PC-9 (cell line): Measurements from ENCODE around the gene SEMA5A. TPM values are rescaled to one million over a fixed set of nuclear protein-coding genes. Genes with fewer than 3 reads are reported as not detected.

ENCODE experiments used
- BruUV-seq: library from RNA; stranded (reverse); fragments of 400-500 nt; replicated peaks from 2 replicates; lab custom pipeline; 2021; lab: Mats Ljungman, UMichigan
- CTCF ChIA-PET: fragments of 300-600 bp; sonication (Branson Sonifier 250); formaldehyde crosslinking; loops from one replicate; lab custom pipeline; 2022; ENCODE audit warnings: antibody characterized with exemption; lab: Charles Lee
- POLR2A ChIA-PET: fragments of 300-600 bp; sonication (Branson Sonifier 250); formaldehyde crosslinking; loops from one replicate; lab custom pipeline; 2022; ENCODE audit warnings: antibody characterized with exemption; ENCODE audit not compliant: unreplicated experiment; lab: Charles Lee
- DNase-seq, 2 experiments: peaks; one replicate each; pipeline versions ENCODE4 v3.0.0 to v3.0.0-alpha.2; 2015 to 2022; ENCODE audit warnings: mixed read lengths in 1 of 2
- H2AFZ ChIP-seq: fragments of 200-600 bp; sonication (generic); 2 replicates; pipeline ENCODE4 v1.8.1; 2017; ENCODE audit warnings: antibody characterized with exemption
- H3F3A ChIP-seq: fragments of 200-600 bp; sonication (generic); 2 replicates; pipeline ENCODE4 v1.8.1; 2017; ENCODE audit warnings: antibody characterized with exemption, mild to moderate bottlenecking, low read depth; ENCODE audit not compliant: insufficient read depth
- H3K27ac ChIP-seq: fragments of 200-600 bp; sonication (generic); 2 replicates; pipeline ENCODE4 v1.6.1; 2016; ENCODE audit warnings: mixed run types
- H3K27me3 ChIP-seq: fragments of 200-600 bp; sonication (generic); 2 replicates; pipeline ENCODE4 v1.6.1; 2016; ENCODE audit warnings: low read depth, mixed run types; ENCODE audit not compliant: insufficient read depth
- H3K36me3 ChIP-seq: fragments of 200-600 bp; sonication (generic); 2 replicates; pipeline ENCODE4 v1.6.1; 2016; ENCODE audit warnings: low read depth, mixed run types
- H3K4me1 ChIP-seq: fragments of 200-600 bp; sonication (generic); replicated peaks from 2 replicates; pipeline ENCODE4 v1.6.1; 2016; ENCODE audit warnings: mixed run types; ENCODE audit not compliant: insufficient read depth
- H3K4me2 ChIP-seq: fragments of 200-600 bp; sonication (generic); 2 replicates; pipeline ENCODE4 v1.6.1; 2017; ENCODE audit warnings: mixed run types
- H3K4me3 ChIP-seq: fragments of 200-600 bp; sonication (generic); 2 replicates; pipeline ENCODE4 v1.6.1; 2016; ENCODE audit warnings: mixed run types
- H3K79me2 ChIP-seq: fragments of 200-600 bp; sonication (generic); 2 replicates; pipeline ENCODE4 v1.6.1; 2017; ENCODE audit warnings: low read depth, mixed run types
- H3K9me2 ChIP-seq: fragments of 200-600 bp; sonication (generic); 2 replicates; pipeline ENCODE4 v1.8.1; 2017; ENCODE audit warnings: mild to moderate bottlenecking; ENCODE audit not compliant: insufficient read depth
- H3K9me3 ChIP-seq: fragments of 200-600 bp; sonication (generic); 2 replicates; pipeline ENCODE4 v1.8.1; 2016; ENCODE audit warnings: low read depth; ENCODE audit not compliant: insufficient read depth
- H4K20me1 ChIP-seq: fragments of 200-600 bp; sonication (generic); 2 replicates; pipeline ENCODE4 v1.8.1; 2017; ENCODE audit not compliant: insufficient read depth
- EZH2 ChIP-seq: fragments of 200-600 bp; sonication (generic); IDR thresholded peaks from 2 replicates; pipeline ENCODE4 v1.8.0; 2017; ENCODE audit warnings: antibody characterized with exemption, low read depth
- intact Hi-C: fragments of 100-400 bp; cut with micrococcal nuclease; formaldehyde crosslinking; loops from one replicate; pipeline ENCODE4 v1.10.0; 2022; ENCODE audit not compliant: unreplicated experiment
- total RNA-seq: library from RNA; stranded (reverse); gene quantifications from 2 replicates; pipeline ENCODE4 v1.2.3, GENCODE V29; 2021
- TF ChIP-seq, protein P1 (sequence below): fragments of 200-600 bp; sonication (generic); conservative IDR thresholded peaks from 2 replicates; pipeline ENCODE4 v1.6.1; 2017; ENCODE audit warnings: mixed run types, antibody characterized with exemption, mild to moderate bottlenecking, moderate library complexity

The SEMA5A gene
- total RNA-seq, 1 experiment from 2014 or later, result not detected

DNA sequence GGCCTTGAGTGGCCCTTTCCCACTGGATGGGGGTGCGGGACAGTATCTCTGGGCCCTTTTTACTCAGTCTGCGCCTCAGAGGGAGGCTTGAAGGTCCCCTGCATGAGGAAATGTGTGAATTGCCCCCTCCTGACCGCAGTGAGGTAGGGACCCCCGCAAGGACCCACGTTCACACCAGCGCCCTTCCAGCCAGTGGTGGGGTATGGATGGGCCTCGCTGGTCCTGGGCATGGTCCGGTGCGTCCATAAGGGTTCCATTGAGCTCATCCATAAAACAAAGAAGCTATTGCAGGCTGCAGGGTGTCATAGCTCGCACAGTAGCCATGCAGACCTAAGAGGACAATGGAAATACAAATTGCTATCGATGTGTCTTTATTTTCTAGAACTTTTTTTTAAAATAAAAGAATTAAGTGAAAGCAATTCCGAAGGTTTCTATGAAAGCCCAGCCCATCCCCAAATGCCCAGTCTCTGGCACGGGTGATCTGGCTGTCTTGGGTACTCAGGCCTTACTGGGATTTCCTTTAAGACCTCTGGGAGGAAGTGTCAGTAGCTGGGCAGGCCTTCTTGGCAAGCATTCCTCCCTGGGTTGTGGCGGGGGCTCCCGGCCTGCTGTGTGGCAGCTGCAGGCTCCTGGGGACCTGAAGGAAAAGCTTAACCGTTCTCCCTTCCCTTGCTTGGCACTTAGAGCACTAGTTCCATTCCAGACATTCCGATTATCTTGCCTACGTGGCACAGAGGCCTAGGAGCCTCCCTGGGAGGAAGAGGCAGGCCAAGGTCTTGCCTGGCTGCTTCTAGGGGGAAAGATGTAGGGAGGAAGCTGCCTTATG, 1.5 kb upstream of the SEMA5A start:
- Histone ChIP-seq H3K27ac (peak overlapping the region; percentile 71), H4K20me1 (no peaks in the 10 kb centered on the region), H3K9me2 (no peaks in the 10 kb centered on the region), H3K36me3 (no peaks in the 10 kb centered on the region), H3K4me2 (peak overlapping the region; percentile 86), H3K79me2 (peaks cover 21% of the 10 kb centered on the region), H2AFZ (peak overlapping the region; percentile 87; the same call in 1 of the 2 replicates), H3K4me3 (peak overlapping the region; percentile 80), H3K27me3 (no peaks in the 10 kb centered on the region), H3F3A (no peaks in the 10 kb centered on the region), H3K9me3 (no peaks in the 10 kb centered on the region), H3K4me1 (peaks cover 22% of the 10 kb centered on the region)
- ChIA-PET POLR2A (no interaction called here), CTCF (interaction anchor here (0.7 kb wide), 1 partner anchor 686 kb away, joined by 3 read pairs; no protein-coding TSS in a partner anchor)
- TF ChIP-seq, protein P1, sequence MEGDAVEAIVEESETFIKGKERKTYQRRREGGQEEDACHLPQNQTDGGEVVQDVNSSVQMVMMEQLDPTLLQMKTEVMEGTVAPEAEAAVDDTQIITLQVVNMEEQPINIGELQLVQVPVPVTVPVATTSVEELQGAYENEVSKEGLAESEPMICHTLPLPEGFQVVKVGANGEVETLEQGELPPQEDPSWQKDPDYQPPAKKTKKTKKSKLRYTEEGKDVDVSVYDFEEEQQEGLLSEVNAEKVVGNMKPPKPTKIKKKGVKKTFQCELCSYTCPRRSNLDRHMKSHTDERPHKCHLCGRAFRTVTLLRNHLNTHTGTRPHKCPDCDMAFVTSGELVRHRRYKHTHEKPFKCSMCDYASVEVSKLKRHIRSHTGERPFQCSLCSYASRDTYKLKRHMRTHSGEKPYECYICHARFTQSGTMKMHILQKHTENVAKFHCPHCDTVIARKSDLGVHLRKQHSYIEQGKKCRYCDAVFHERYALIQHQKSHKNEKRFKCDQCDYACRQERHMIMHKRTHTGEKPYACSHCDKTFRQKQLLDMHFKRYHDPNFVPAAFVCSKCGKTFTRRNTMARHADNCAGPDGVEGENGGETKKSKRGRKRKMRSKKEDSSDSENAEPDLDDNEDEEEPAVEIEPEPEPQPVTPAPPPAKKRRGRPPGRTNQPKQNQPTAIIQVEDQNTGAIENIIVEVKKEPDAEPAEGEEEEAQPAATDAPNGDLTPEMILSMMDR, result no peak
- no peak for TF ChIP-seq EZH2
- DNase-seq, result peak in 1 of 2 experiments; percentile 59
- no TSS peak for BruUV-seq
- intact Hi-C loops, result loop anchor here (10.0 kb wide), 1 partner anchor 183 kb away; no protein-coding TSS in a partner anchor

DNA sequence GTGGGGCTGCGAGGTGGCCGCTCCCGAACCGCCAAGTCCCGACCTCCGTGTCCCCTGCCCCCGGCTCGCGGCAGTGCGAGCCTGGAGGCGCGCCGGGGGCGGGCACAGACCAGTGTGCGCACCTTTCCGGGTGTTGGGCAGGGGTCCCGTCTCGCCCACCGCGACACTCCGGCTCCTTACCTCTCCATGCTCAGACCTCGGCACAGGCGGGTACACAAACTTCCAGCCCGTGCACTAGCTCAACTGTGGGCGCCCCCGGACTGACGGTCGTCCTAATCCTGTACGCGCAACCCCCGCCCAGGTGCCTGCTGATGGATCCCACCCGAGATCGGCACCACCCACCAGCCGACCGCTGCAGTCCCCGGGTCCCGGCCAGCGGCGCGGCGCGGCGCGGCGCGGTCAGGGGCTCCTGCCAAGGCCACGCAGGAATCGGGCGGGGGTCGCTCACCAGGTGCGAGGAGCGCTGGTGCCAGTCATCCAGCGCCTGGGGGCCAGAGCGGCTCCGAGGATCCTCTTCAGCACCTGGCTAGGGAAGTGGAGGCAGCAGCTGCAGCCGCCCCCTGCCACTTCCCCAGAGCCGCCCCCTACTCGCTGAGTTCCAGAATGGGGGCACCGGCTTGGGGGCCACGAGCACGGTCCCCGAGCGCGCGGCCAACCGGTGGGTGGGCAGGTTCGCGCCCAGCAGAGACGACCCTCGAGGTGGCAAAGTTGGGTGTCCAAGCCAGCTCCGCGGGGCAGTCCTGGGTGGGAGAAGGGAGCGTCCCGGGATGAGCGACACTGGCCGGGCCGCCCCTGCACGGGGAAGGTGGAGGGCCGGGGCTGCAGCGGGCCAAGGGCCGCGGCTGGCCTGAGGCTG, 511 bp downstream of the SEMA5A start:
- peaks cover 22% of the 10 kb centered on the region for H3K4me1 ChIP-seq
- H3K4me2 ChIP-seq, result peak overlapping the region; percentile 98
- H3K9me3 ChIP-seq, result no peaks in the 10 kb centered on the region
- ChIA-PET CTCF (interaction anchor here (0.7 kb wide), 1 partner anchor 425 kb away, joined by 3 read pairs; no protein-coding TSS in a partner anchor), POLR2A (no interaction called here)
- H4K20me1 ChIP-seq, result no peaks in the 10 kb centered on the region
- intact Hi-C loops, result loop anchor here (10.0 kb wide), 1 partner anchor 181 kb away; no protein-coding TSS in a partner anchor
- TF ChIP-seq, protein P1, result no peak
- no peak for TF ChIP-seq EZH2
- H3K4me3 ChIP-seq, result peak overlapping the region; percentile 80
- H3K36me3 ChIP-seq, result no peaks in the 10 kb centered on the region
- H3K9me2 ChIP-seq, result no peaks in the 10 kb centered on the region
- H3K27me3 ChIP-seq, result no peaks in the 10 kb centered on the region
- H2AFZ ChIP-seq, result peak overlapping the region; percentile 87
- H3K79me2 ChIP-seq, result peaks cover 21% of the 10 kb centered on the region
- no peak overlapping the region for H3K27ac ChIP-seq
- BruUV-seq, result no TSS peak
- H3F3A ChIP-seq, result no peaks in the 10 kb centered on the region
- DNase-seq, result no peak
